ENCODE results near the gene RGPD4.
"Not testable (repeated sequence)": the region's sequence is repeated elsewhere in the genome, so short reads cannot be mapped to it uniquely, and the experiment has no call there.

Gene RGPD4

DNA sequence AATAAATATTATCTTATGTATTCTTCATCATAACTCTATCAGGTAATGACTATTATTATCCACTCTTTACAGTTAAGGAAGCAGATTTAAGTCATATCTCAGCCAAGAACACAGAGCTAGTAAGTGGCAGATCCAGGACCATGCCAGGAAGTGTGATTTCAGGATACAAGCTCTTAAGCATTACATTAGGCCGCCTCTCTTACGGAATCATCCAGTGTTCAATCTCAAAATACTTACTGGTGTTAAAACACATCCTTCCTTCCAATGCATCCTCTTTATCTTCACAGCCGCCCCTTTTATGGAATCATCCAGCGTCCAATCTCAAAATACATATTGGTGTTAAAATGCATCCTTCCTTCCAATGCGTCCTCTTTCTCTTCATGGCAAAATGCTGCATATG, 14.7 kb upstream of the RGPD4 start:
- Histone ChIP-seq H3K4me1 (ENCODE audit: control insufficient read depth, insufficient read depth, low read length) (peaks cover 11% of the 10 kb centered on the region), H3K27me3 (replicated peaks; ENCODE audit: control insufficient read depth, insufficient read depth, low read length) (peaks cover 2% of the 10 kb centered on the region), H3K36me3 (ENCODE audit: control insufficient read depth, insufficient read depth, low read length, severe bottlenecking) (no peaks in the 10 kb centered on the region), H3K9ac (ENCODE audit: low read length) (no peak overlapping the region), H3K9me3 (ENCODE audit: control insufficient read depth, low read length) (no peaks in the 10 kb centered on the region), H3K4me3 (ENCODE audit: low read length) (no peak overlapping the region)
- DNase-seq (ENCODE audit: low read depth), result no peak

DNA sequence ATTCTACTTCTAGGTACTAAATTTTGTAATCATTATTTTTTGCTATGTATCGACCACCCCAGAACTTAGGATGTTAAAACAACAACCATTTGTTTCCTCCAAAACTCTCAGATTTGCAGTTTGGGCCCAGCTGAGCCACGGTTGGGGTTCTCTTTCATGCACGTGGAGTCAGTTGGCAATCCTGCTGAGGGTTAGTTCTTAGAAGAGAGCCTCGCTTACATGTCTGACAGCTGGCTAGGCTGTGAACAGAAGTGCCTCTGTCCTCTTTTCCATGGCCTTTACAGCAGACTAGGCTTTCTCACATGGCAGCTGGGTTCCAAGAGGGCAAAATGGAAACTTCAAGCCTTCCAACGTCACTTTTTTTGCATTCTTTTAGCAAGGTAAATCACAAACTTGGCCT, 9.3 kb upstream of the RGPD4 start:
- Histone ChIP-seq H3K4me1 (ENCODE audit: control insufficient read depth, insufficient read depth, low read length) (no peaks in the 10 kb centered on the region), H3K27me3 (replicated peaks; ENCODE audit: control insufficient read depth, insufficient read depth, low read length) (peaks cover 2% of the 10 kb centered on the region), H3K9me3 (ENCODE audit: control insufficient read depth, low read length) (no peaks in the 10 kb centered on the region), H3K9ac (ENCODE audit: low read length) (no peak overlapping the region), H3K36me3 (ENCODE audit: control insufficient read depth, insufficient read depth, low read length, severe bottlenecking) (no peaks in the 10 kb centered on the region), H3K4me3 (ENCODE audit: low read length) (no peak overlapping the region)
- DNase-seq (ENCODE audit: low read depth), result no peak

- Histone ChIP-seq H3K9me3 (ENCODE audit: control insufficient read depth, low read length) (no peaks in the 10 kb centered on the region), H3K9ac (ENCODE audit: low read length) (no peak overlapping the region), H3K27me3 (replicated peaks; ENCODE audit: control insufficient read depth, insufficient read depth, low read length) (no peaks in the 10 kb centered on the region), H3K36me3 (ENCODE audit: control insufficient read depth, insufficient read depth, low read length, severe bottlenecking) (no peaks in the 10 kb centered on the region), H3K4me3 (ENCODE audit: low read length) (no peak overlapping the region), H3K4me1 (ENCODE audit: control insufficient read depth, insufficient read depth, low read length) (no peaks in the 10 kb centered on the region)
- no peak for DNase-seq (ENCODE audit: low read depth)
Observed at GRCh38 chr2:107822302-107822701, 4.4 kb upstream of the RGPD4 start.

DNA sequence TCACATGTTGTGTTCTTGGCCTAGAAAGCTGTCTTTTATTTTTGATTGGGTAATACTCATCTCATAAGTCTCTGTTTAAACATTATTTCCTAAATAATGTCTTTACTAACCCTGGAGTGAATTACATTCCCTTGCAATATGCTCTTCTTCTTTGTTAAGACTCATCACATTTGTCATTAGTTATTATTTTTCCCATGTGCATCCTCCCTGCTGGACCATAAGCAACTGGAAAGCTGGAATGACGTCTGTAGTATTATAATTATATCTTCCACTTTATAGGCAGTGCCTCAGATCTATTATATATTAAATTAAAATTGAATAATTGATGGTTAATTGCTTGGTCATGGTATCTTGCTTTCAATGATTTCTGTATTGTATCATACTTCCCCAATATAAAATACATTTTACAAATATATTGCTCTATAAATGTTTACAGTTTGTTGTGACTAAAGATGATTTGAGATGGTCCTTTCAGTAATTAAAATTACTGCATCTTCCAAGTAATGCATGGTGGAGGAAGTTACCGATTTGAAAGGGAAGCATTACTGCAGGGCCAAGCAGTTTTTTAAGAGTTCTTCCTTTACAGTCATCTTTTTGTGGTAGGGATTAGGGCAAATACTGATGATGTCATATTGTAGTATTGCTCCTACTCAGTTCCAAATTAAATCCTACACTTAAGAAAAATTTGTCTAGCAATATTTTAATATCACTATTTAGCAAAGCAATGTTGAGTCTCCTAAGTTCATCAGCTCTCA, 2.1 kb upstream of the RGPD4 start:
- Histone ChIP-seq H3K9me3 (ENCODE audit: control insufficient read depth, low read length) (no peaks in the 10 kb centered on the region), H3K4me1 (ENCODE audit: control insufficient read depth, insufficient read depth, low read length) (no peaks in the 10 kb centered on the region), H3K27me3 (replicated peaks; ENCODE audit: control insufficient read depth, insufficient read depth, low read length) (no peaks in the 10 kb centered on the region), H3K36me3 (ENCODE audit: control insufficient read depth, insufficient read depth, low read length, severe bottlenecking) (no peaks in the 10 kb centered on the region), H3K9ac (ENCODE audit: low read length) (no peak overlapping the region), H3K4me3 (ENCODE audit: low read length) (no peak overlapping the region)
- no peak for DNase-seq (ENCODE audit: low read depth)

GRCh38 chr2:107825206-107825563, 1.5 kb upstream of the RGPD4 start:
- no peak for DNase-seq (ENCODE audit: low read depth)
- no peaks in the 10 kb centered on the region for H3K9me3 ChIP-seq (ENCODE audit: control insufficient read depth, low read length)
- H3K27me3 ChIP-seq (replicated peaks; ENCODE audit: control insufficient read depth, insufficient read depth, low read length), result no peaks in the 10 kb centered on the region
- no peaks in the 10 kb centered on the region for H3K4me1 ChIP-seq (ENCODE audit: control insufficient read depth, insufficient read depth, low read length)
- H3K9ac ChIP-seq (ENCODE audit: low read length), result no peak overlapping the region
- no peaks in the 10 kb centered on the region for H3K36me3 ChIP-seq (ENCODE audit: control insufficient read depth, insufficient read depth, low read length, severe bottlenecking)
- no peak overlapping the region for H3K4me3 ChIP-seq (ENCODE audit: low read length)

DNA sequence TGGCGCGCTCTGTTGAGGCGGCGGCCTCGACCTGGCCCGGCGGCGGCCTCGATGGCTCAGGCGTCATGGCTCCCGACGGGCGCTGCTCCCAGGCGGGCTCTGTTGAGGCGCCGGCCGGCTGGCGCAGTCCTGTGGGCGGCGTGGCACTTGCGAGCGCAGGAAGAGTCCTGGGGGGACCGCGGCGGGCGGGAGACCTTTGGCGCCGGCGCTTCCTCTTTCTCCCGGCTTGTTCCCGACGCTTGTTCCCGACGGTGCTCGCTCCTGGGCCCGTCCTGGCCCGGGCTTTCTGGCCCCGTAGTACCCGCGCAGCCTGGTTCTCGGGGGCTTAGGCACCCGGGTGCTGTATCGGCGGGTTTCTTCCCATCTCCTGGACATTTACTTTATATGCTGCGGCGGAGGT, 2.8 kb downstream of the RGPD4 start:
- not testable (repeated sequence) for H3K4me3 ChIP-seq (ENCODE audit: low read length); DNase-seq (ENCODE audit: low read depth); H3K9ac ChIP-seq (ENCODE audit: low read length); H3K27me3 ChIP-seq (replicated peaks; ENCODE audit: control insufficient read depth, insufficient read depth, low read length); H3K9me3 ChIP-seq (ENCODE audit: control insufficient read depth, low read length); H3K4me1 ChIP-seq (ENCODE audit: control insufficient read depth, insufficient read depth, low read length); H3K36me3 ChIP-seq (ENCODE audit: control insufficient read depth, insufficient read depth, low read length, severe bottlenecking)

DNA sequence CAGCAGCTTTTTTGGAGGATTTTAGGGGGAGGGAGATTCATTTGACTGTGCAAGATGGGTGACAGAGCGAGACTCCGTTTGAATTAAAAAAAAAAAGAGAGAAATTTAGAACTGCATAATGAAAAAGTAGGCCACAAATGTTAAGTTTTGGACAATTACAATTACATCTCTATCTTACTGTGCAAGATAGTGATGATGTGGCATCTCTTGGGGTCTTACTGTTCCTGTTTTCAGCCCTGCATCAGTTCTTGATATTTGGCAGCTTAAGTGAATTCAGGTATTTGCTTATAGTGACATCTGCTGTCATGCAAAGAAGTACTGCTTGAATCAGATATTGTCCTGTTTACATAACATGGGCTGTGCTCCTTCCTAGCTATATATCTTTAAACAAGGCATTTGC, 6.5 kb downstream of the RGPD4 start:
- H3K4me1 ChIP-seq (ENCODE audit: control insufficient read depth, insufficient read depth, low read length); H3K9ac ChIP-seq (ENCODE audit: low read length); DNase-seq (ENCODE audit: low read depth); H3K36me3 ChIP-seq (ENCODE audit: control insufficient read depth, insufficient read depth, low read length, severe bottlenecking); H3K27me3 ChIP-seq (replicated peaks; ENCODE audit: control insufficient read depth, insufficient read depth, low read length); H3K4me3 ChIP-seq (ENCODE audit: low read length); H3K9me3 ChIP-seq (ENCODE audit: control insufficient read depth, low read length): not testable (repeated sequence)

DNA sequence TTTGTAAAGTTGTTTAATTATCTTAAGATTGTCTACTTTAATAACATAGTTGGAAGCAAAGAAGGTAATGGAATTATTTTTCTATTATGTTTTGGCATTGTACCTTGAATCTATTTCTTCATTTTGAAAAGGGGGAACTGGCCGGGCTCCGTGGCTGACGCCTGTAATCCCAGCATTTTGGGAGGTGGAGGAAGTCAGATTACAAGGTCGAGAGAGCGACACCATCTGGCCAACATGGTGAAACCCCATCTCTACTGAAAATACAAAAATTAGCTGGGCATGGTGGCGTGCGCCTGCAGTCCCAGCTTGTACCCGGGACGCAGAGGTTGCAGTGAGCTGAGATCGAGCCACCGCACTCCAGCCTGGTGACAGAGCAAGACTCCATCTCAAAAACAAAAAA, 6.9 kb downstream of the RGPD4 start:
- H3K36me3 ChIP-seq (ENCODE audit: control insufficient read depth, insufficient read depth, low read length, severe bottlenecking); DNase-seq (ENCODE audit: low read depth); H3K4me1 ChIP-seq (ENCODE audit: control insufficient read depth, insufficient read depth, low read length); H3K9me3 ChIP-seq (ENCODE audit: control insufficient read depth, low read length); H3K9ac ChIP-seq (ENCODE audit: low read length); H3K4me3 ChIP-seq (ENCODE audit: low read length); H3K27me3 ChIP-seq (replicated peaks; ENCODE audit: control insufficient read depth, insufficient read depth, low read length): not testable (repeated sequence)

- not testable (repeated sequence) for H3K4me1 ChIP-seq (ENCODE audit: control insufficient read depth, insufficient read depth, low read length); H3K27me3 ChIP-seq (replicated peaks; ENCODE audit: control insufficient read depth, insufficient read depth, low read length); H3K9ac ChIP-seq (ENCODE audit: low read length); H3K9me3 ChIP-seq (ENCODE audit: control insufficient read depth, low read length); H3K4me3 ChIP-seq (ENCODE audit: low read length); H3K36me3 ChIP-seq (ENCODE audit: control insufficient read depth, insufficient read depth, low read length, severe bottlenecking); DNase-seq (ENCODE audit: low read depth)
Observed at GRCh38 chr2:107916121-107916520, 89.4 kb downstream of the RGPD4 start.

DNA sequence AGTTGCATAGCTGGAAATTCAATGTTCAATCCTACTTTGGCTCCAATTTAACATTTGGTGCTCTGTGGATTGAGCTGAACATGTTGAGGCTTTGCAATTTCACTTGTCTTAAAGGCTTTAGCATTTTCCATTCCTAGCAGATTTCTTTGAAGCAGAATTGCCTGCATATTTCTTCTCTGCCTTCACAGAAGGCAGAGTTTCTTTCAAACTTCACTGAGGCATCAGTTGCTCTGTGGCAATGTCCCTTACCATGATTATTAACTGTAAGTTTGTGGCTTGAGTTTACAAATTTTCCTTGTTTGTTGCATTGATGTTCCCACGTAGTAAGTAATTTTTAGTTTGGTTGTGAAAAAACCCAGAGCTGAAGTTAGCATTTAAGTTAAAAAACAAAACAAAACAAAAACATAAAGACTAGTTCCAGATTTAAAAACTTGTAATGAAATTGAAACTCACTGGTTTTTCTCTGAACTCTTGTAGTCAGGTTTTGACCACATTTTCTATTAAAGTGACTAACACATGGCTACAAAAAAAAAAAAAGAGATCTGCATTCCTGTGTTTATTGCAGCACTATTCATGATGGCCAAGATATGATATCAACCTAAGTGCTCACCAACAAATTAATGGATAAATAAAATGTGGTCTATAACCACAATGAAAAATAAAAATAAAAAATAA, 90.1 kb downstream of the RGPD4 start:
- not testable (repeated sequence) for H3K27me3 ChIP-seq (replicated peaks; ENCODE audit: control insufficient read depth, insufficient read depth, low read length); H3K9me3 ChIP-seq (ENCODE audit: control insufficient read depth, low read length); H3K4me3 ChIP-seq (ENCODE audit: low read length); H3K4me1 ChIP-seq (ENCODE audit: control insufficient read depth, insufficient read depth, low read length); H3K36me3 ChIP-seq (ENCODE audit: control insufficient read depth, insufficient read depth, low read length, severe bottlenecking); DNase-seq (ENCODE audit: low read depth); H3K9ac ChIP-seq (ENCODE audit: low read length)

- peaks cover 5% of the 10 kb centered on the region for H3K4me1 ChIP-seq (ENCODE audit: control insufficient read depth, insufficient read depth, low read length)
- H3K9me3 ChIP-seq (ENCODE audit: control insufficient read depth, low read length), result no peaks in the 10 kb centered on the region
- H3K9ac ChIP-seq (ENCODE audit: low read length), result no peak overlapping the region
- H3K36me3 ChIP-seq (ENCODE audit: control insufficient read depth, insufficient read depth, low read length, severe bottlenecking), result no peaks in the 10 kb centered on the region
- H3K27me3 ChIP-seq (replicated peaks; ENCODE audit: control insufficient read depth, insufficient read depth, low read length), result no peaks in the 10 kb centered on the region
- no peak for DNase-seq (ENCODE audit: low read depth)
- no peak overlapping the region for H3K4me3 ChIP-seq (ENCODE audit: low read length)
Observed at GRCh38 chr2:107927034-107927534, 100.4 kb downstream of the RGPD4 start.
